Measurements from ENCODE around the gene EML5.

Gene EML5

DNA sequence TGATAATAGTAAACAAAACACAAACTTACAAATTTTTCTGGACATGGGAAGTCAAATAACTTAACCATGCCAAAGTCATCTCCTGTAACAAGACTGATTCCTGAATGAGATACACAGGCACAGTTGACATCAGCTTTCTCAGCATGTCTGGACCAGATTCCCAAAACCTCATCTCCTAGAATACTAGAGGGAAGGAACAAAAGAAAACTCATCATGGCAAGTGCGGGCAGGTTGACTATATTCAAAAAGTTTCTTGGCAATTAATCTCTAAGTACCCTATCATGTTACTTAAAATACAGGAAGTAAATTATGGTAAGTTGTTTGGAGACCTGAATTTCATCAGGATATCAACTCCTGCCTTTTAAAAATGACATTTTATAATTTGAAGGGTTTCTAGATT, 176.1 kb downstream of the EML5 start:
- no peak overlapping the region for H3K9ac ChIP-seq (ENCODE audit: low read length)
- no peaks in the 10 kb centered on the region for H3K79me2 ChIP-seq (ENCODE audit: insufficient read depth, low read length)
- H3K4me2 ChIP-seq (ENCODE audit: low read depth, low read length, poor library complexity, severe bottlenecking): no peak overlapping the region
- no peaks in the 10 kb centered on the region for H3K9me2 ChIP-seq (replicated peaks; ENCODE audit: insufficient read depth, low read length)
- no peaks in the 10 kb centered on the region for H4K20me1 ChIP-seq (ENCODE audit: low read depth, low read length)
- H3F3A ChIP-seq (ENCODE audit: insufficient read depth): peaks cover 9% of the 10 kb centered on the region; the same call in 1 of the 2 replicates
- peaks cover 19% of the 10 kb centered on the region; the same call in 1 of the 2 replicates for H3K36me3 ChIP-seq (ENCODE audit: low read length)
- no peak overlapping the region for H2AFZ ChIP-seq (ENCODE audit: low read depth, low read length, severe bottlenecking)
- H3K9me3 ChIP-seq (ENCODE audit: insufficient read depth, low read length): no peaks in the 10 kb centered on the region
- no peak overlapping the region for H3K4me3 ChIP-seq (ENCODE audit: insufficient read depth, low read length, poor library complexity, severe bottlenecking)
- no peaks in the 10 kb centered on the region for H3K27me3 ChIP-seq (ENCODE audit: low read length)
- no peak overlapping the region for H3K27ac ChIP-seq (ENCODE audit: low read depth, low read length)
- TF ChIP-seq, protein P1, sequence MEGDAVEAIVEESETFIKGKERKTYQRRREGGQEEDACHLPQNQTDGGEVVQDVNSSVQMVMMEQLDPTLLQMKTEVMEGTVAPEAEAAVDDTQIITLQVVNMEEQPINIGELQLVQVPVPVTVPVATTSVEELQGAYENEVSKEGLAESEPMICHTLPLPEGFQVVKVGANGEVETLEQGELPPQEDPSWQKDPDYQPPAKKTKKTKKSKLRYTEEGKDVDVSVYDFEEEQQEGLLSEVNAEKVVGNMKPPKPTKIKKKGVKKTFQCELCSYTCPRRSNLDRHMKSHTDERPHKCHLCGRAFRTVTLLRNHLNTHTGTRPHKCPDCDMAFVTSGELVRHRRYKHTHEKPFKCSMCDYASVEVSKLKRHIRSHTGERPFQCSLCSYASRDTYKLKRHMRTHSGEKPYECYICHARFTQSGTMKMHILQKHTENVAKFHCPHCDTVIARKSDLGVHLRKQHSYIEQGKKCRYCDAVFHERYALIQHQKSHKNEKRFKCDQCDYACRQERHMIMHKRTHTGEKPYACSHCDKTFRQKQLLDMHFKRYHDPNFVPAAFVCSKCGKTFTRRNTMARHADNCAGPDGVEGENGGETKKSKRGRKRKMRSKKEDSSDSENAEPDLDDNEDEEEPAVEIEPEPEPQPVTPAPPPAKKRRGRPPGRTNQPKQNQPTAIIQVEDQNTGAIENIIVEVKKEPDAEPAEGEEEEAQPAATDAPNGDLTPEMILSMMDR (IDR thresholded peaks at IDR 0.05; ENCODE audit: insufficient read depth, low read length, poor library complexity, severe bottlenecking): no peak
- TF ChIP-seq EZH2phosphoT487 (conservative IDR thresholded peaks at IDR 0.05; ENCODE audit: low read length): no peak

DNA sequence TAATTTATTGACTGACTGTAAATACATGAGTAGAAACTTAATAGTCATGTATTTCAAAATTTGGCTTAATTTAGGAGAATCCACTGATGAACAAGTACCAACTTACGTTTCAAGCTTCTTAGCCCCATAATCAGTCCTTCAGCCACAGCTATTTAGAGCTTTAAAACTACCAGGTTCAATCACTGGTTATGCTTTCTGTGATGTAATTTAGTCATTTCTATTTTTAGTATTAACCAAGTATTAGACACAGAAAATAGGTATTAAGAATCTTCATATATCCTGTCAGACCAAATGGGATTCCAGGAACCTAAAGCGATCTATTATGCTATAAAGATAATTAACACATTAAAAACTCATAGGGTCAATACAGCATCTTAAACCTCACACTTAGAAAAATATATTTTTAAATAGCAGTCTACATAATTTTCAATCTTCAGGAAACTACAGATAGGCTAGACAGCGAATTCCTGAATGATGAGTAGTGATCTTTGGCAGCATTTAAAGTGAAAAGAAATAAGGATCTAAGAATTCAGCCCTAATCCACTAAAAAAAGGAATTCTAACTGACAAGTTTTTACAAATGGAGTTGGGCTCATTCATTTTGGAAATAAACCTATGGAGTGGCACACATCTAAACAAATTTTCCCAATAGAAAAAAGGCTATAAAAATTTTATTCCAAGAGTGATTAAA, 178.4 kb downstream of the EML5 start:
- H3K36me3 ChIP-seq (ENCODE audit: low read length): peaks cover 36% of the 10 kb centered on the region; the same call in 1 of the 2 replicates
- H3F3A ChIP-seq (ENCODE audit: insufficient read depth): no peaks in the 10 kb centered on the region
- H4K20me1 ChIP-seq (ENCODE audit: low read depth, low read length): no peaks in the 10 kb centered on the region
- no peak overlapping the region for H3K9ac ChIP-seq (ENCODE audit: low read length)
- no peak for TF ChIP-seq EZH2phosphoT487 (conservative IDR thresholded peaks at IDR 0.05; ENCODE audit: low read length)
- TF ChIP-seq, protein P1 (IDR thresholded peaks at IDR 0.05; ENCODE audit: insufficient read depth, low read length, poor library complexity, severe bottlenecking): no peak
- H3K27me3 ChIP-seq (ENCODE audit: low read length): no peaks in the 10 kb centered on the region
- no peak overlapping the region for H3K4me2 ChIP-seq (ENCODE audit: low read depth, low read length, poor library complexity, severe bottlenecking)
- no peaks in the 10 kb centered on the region for H3K79me2 ChIP-seq (ENCODE audit: insufficient read depth, low read length)
- no peak overlapping the region for H3K27ac ChIP-seq (ENCODE audit: low read depth, low read length)
- H2AFZ ChIP-seq (ENCODE audit: low read depth, low read length, severe bottlenecking): no peak overlapping the region
- no peaks in the 10 kb centered on the region for H3K9me3 ChIP-seq (ENCODE audit: insufficient read depth, low read length)
- no peak overlapping the region for H3K4me3 ChIP-seq (ENCODE audit: insufficient read depth, low read length, poor library complexity, severe bottlenecking)
- H3K9me2 ChIP-seq (replicated peaks; ENCODE audit: insufficient read depth, low read length): no peaks in the 10 kb centered on the region

DNA sequence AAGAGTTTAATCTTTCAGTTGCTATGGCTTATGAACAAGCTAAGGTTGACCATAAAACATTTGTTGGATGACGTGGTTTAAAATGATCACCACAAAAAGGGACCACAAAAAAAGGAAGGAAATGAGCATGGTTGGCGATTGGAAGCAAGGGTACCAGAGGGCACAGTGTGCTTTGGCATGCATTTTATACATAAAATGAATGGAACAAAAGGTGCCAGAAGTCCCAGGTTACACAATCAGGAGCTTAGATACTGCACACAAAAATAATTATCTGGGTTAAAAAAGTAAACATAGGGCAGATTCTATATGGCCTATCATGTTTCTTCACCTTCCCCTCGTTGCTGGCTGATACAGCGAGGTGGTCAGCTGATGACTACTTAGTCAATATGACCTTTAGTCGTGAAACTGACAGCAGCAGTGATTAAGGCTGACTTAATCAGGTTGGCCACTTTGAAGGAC, 179.2 kb downstream of the EML5 start:
- H3K4me2 ChIP-seq (ENCODE audit: low read depth, low read length, poor library complexity, severe bottlenecking): no peak overlapping the region
- H3K36me3 ChIP-seq (ENCODE audit: low read length): peaks cover 40% of the 10 kb centered on the region; the same call in 1 of the 2 replicates
- no peak overlapping the region for H3K9ac ChIP-seq (ENCODE audit: low read length)

More for the DNA sequence above, 179.2 kb downstream of the EML5 start:
- H3F3A ChIP-seq (ENCODE audit: insufficient read depth): no peaks in the 10 kb centered on the region
- TF ChIP-seq EZH2phosphoT487 (conservative IDR thresholded peaks at IDR 0.05; ENCODE audit: low read length): no peak
- TF ChIP-seq, protein P1 (IDR thresholded peaks at IDR 0.05; ENCODE audit: insufficient read depth, low read length, poor library complexity, severe bottlenecking): no peak
- no peaks in the 10 kb centered on the region for H4K20me1 ChIP-seq (ENCODE audit: low read depth, low read length)
- no peaks in the 10 kb centered on the region for H3K9me2 ChIP-seq (replicated peaks; ENCODE audit: insufficient read depth, low read length)
- H3K27me3 ChIP-seq (ENCODE audit: low read length): no peaks in the 10 kb centered on the region
- H3K27ac ChIP-seq (ENCODE audit: low read depth, low read length): no peak overlapping the region
- H3K79me2 ChIP-seq (ENCODE audit: insufficient read depth, low read length): no peaks in the 10 kb centered on the region
- no peaks in the 10 kb centered on the region for H3K9me3 ChIP-seq (ENCODE audit: insufficient read depth, low read length)
- no peak overlapping the region for H3K4me3 ChIP-seq (ENCODE audit: insufficient read depth, low read length, poor library complexity, severe bottlenecking)
- no peak overlapping the region for H2AFZ ChIP-seq (ENCODE audit: low read depth, low read length, severe bottlenecking)

Data from SU-DHL-6 (cell line).